HG02588 (cell line): ENCODE results near the gene DNM2.
"Not testable (repeated sequence)": the region's sequence is repeated elsewhere in the genome, so short reads cannot be mapped to it uniquely, and the experiment has no call there.

ENCODE experiments used
- ATAC-seq: cut with Tn5 transposase; IDR thresholded peaks from one replicate; pipeline ENCODE4 v1.9.1; 2021; ENCODE audit warnings: mild to moderate bottlenecking, moderate library complexity; ENCODE audit not compliant: unreplicated experiment

The DNM2 gene

DNA sequence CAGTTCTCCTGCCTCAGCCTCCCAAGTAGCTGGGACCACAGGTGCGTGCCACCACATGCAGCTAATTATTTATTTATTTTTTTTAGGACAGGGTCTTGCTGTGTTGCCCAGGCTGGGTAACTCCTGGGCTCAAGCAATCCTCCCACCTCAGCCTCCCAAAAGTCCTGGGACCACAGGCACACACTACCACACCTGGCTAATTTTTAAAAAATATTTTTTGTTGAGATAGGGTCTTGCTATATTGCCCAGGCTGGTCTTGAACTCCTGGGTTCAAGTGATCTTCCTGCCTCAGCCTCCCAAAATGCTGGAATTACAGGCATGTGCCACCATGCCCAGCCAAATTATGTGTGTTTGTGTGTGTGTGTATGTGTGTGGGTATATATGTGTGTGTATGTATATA, 139.0 kb downstream of the DNM2 start:
- ATAC-seq, result not testable (repeated sequence)

- no peak for ATAC-seq
These were observed 140.4 kb downstream of the DNM2 start for GRCh38 chr19:10858204-10858828.

DNA sequence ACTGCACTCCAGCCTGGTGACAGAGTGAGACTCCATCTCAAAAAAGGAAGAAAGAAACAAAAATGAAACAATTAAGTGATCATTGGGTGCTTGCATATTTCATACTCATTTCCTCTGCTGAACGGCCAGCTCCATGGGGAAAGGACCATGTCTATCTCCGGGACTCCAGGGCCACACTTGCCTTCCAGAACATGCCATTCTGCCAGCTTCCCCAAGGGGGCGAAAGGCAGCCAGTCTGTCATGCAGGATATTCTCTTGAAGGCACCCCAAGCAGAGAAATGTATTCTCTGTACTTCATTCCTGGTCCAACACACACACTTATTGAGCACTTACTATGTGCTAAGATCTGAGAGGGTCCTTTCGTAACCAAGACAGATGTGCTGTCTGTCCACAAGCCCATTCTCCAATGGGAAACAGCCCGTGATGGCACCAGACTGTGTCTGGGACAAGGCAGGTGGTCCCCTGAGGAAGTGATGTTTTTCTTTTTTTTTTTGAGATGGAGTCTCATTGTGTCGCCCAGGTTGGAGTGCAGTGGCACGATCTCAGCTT, 143.3 kb downstream of the DNM2 start:
- no peak for ATAC-seq

DNA sequence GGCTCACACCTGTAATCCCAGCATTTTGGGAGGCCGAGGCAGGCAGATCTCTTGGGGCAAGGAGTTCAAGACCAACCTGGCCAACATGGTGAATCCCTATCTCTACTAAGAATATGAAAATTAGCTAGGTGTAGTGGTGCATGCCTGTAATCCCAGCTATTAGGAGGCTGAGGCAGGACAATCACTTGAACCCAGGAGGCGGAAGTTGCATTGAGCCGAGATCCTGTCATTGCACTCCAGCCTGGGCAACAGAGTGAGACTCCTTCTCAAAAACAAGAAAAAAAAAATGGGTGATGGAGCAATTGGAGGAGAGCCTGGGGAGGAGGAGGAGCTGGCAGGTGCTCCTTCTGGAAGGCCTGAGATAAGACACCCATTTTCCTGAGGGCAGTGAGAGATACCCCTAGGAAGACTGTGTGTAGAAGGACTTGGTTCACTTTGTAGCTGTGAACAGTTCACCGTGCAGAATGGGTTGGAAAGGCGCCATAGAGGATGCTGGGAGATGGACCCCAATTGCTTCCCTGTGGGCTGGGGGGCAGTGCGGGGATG, 144.8 kb downstream of the DNM2 start:
- no peak for ATAC-seq

DNA sequence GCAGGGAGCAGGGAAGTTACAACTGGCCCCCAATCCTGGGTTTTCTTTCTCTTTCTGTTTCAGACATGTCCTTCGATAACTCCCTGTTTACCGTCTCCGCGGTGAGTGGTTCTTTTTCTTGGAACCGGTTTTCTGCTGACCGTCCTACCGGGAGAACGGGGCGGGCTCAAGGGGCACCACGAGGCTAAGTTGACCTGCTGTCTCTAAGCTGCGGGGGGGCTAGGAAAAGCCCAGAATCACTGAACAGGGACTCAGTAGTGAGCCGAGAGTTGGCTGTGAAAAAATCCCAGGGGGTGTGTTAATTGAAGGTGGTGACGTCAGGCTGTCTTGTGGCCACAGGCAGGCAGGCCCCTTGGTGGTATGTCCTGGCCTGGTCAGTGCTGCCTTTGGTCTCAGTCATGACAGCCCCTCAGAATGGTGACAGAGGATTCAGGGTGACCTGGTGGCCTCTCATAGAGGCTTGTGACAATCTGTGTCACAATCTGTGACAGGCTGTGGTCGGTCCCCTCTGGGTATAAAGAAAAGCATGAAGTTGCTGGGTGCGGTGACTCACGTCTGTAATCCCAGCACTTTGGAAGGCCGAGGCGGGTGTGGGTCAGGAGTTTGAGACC, 145.3 kb downstream of the DNM2 start:
- ATAC-seq, result no peak

DNA sequence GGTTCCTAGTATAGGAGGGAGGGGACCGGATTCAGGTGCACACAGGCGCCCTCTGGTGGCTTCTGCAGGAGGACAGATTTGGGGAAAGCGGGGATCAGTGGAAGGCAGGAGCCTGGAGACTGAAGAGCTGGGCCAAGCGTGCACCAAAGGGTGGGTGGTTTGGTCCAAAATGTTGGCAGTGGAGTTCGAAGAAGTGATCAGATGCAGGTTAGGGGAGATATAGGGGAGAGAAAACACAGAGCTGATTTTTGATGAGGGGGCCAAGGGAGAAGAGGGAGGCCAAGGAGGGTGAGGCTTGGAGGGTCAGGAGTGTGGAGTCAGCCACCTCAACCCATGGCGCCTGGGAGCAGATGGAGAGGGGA, 146.6 kb downstream of the DNM2 start:
- ATAC-seq, result no peak

GRCh38 chr19:10866495-10866894, 148.6 kb downstream of the DNM2 start:
- no peak for ATAC-seq

DNA sequence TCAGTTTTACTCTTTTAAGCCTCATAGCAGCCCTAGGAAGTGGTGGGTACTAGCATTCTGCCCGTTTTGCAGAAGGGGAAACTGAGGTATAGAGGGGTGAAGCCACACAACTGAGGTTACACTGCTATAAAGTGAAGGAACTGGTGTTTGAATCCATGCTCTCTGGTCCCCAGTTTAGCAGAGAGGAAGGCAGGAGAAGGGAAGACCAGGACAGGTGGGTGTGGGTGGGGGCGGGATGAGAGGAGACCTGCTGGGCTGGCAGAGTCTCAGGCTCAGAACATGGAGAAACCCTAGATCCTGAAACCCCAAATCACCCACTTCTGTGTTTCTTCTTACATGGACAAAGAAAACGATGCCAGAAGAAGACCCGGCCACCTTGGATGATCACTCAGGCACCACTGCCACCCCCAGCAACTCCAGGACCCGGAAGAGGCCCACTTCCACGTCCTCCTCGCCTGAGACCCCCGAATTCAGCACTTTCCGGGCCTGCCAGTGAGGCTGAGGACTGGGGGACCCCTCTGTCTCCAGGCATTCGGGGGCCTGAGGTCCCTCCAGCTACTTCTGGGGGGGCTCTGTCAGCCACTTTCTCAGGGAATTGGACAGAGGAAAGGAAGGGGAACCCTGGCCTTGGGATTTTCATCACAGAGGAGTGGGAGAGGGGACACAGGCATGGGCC, 151.1 kb downstream of the DNM2 start:
- no peak for ATAC-seq

GRCh38 chr19:10869872-10870311, 152.0 kb downstream of the DNM2 start:
- not testable (repeated sequence) for ATAC-seq

- no peak for ATAC-seq
These were observed 152.6 kb downstream of the DNM2 start for GRCh38 chr19:10870501-10870954.

DNA sequence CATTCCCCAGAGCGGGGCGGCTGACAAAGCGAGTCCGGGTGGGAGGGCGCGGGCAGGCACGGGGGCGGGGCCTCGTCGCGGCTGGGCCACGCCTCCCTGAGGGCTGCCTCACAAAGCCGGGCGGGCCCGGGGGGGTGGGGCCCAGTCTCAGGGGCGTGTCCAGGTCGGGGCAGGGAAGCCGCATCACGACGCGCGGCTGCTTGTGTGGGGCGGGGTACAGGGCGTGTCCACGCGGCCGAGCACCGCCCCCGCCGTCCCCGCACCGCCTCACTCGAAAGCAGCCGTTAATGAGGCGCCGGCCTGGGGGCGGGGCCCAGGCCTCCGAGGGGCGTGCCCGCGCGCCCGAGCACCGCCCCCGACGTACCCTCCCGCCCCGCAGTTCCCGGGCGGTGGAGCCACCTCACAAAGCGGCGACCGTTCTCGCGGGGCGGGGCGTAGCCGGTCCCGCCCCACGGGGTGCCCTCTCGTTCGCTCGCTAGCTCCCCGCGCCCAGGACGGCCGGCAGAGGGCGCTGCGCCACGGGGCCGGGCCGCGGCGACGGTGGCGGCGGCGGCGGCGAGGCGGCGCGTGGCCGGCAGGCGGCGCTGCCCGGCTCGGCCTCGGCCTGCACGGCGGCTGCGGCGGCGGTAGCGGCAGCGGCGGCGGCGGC, 153.2 kb downstream of the DNM2 start, which contains the start of gene CARM1:
CARM1 (plus strand) TSS at position 599 of the 649 bp plus-strand sequence. CDS start 150 bp downstream, outside the sequence.
- ATAC-seq, result peak; percentile 69

DNA sequence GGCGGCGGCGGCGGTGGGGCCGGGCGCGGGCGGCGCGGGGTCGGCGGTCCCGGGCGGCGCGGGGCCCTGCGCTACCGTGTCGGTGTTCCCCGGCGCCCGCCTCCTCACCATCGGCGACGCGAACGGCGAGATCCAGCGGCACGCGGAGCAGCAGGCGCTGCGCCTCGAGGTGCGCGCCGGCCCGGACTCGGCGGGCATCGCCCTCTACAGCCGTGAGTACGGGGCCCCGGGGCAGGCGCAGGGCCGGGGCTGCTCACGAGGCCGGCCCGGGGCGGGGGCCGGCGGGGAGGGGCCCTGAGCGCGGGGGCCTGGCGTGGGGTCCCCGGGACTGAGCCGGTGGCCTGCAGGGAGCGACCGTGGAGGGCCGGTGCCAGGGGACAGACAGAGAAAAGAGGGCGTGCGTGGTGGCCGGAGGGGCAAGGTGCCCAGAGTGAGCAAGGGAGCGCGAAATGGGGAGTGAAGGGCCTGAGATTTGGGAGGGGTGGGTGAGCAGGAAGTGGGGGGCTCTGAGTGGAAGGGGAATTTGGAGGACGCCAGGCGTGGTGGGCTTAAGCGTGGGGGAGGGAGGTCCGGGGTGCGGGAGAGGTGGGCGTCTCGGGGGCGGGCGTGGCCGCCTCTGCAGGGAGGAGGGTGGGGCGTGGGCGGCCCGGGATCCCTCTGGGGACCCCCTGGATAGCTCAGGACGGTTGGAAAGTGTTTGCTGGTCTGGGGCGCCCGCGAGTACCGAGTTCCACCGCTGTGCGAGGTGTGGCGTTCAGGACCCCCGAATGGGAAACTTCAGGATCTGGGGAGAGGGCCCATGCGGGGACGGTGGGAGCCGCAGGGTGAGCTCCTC, 154.0 kb downstream of the DNM2 start:
- ATAC-seq, result peak; percentile 14

DNA sequence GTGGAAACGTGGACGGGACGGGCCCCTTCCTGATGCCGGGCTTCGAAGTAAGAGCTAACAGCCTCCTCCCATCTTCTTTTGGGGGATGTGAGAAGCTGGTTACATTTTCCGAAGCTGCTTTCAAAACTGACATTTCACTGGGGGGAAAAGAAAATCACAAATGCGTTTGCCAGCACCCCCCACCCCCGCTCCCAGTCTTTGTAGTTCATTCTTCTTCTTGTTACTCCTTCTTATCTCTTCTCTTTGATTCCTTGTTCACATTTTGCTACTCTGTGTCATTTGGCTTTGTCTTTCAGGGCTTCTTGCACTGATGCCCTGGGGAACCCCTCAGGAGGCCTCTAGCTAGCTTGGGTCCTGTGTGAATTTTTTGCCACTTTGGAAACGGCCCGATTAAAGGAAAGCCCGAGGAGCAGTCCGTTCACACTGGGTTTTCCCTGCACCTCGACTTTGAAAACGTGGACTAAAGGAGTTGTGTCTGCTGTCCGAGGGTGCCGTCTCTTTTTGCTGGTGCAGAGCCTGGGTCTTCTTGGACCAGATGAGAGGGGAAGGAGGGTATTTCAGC, 154.7 kb downstream of the DNM2 start:
- no peak for ATAC-seq

GRCh38 chr19:10874024-10874423, 156.1 kb downstream of the DNM2 start:
- no peak for ATAC-seq

- peak; percentile 43 for ATAC-seq
These were observed 158.8 kb downstream of the DNM2 start for GRCh38 chr19:10876459-10877240.

GRCh38 chr19:10877608-10878007, 159.7 kb downstream of the DNM2 start:
- ATAC-seq, result not testable (repeated sequence)

- ATAC-seq, result no peak
These were observed 160.4 kb downstream of the DNM2 start for GRCh38 chr19:10878253-10878652.
